PC-9 (cell line): ENCODE data around the gene ITIH4. TPM values are rescaled to one million over a fixed set of nuclear protein-coding genes. Genes with fewer than 3 reads are reported as not detected.
A peak's percentile ranks its signal among the peaks of the same experiment; 100 is the strongest.

Experiments
- BruUV-seq: library from RNA; stranded (reverse); fragments of 400-500 nt; replicated peaks from 2 replicates; lab custom pipeline; 2021; lab: Mats Ljungman, UMichigan
- CTCF ChIA-PET: fragments of 300-600 bp; sonication (Branson Sonifier 250); formaldehyde crosslinking; loops from one replicate; lab custom pipeline; 2022; ENCODE audit warnings: antibody characterized with exemption; lab: Charles Lee
- POLR2A ChIA-PET: fragments of 300-600 bp; sonication (Branson Sonifier 250); formaldehyde crosslinking; loops from one replicate; lab custom pipeline; 2022; ENCODE audit warnings: antibody characterized with exemption; ENCODE audit not compliant: unreplicated experiment; lab: Charles Lee
- DNase-seq, 2 experiments: peaks; one replicate each; pipeline versions ENCODE4 v3.0.0 to v3.0.0-alpha.2; 2015 to 2022; ENCODE audit warnings: mixed read lengths in 1 of 2
- H2AFZ ChIP-seq: fragments of 200-600 bp; sonication (generic); 2 replicates; pipeline ENCODE4 v1.8.1; 2017; ENCODE audit warnings: antibody characterized with exemption
- H3F3A ChIP-seq: fragments of 200-600 bp; sonication (generic); 2 replicates; pipeline ENCODE4 v1.8.1; 2017; ENCODE audit warnings: antibody characterized with exemption, mild to moderate bottlenecking, low read depth; ENCODE audit not compliant: insufficient read depth
- H3K27ac ChIP-seq: fragments of 200-600 bp; sonication (generic); 2 replicates; pipeline ENCODE4 v1.6.1; 2016; ENCODE audit warnings: mixed run types
- H3K27me3 ChIP-seq: fragments of 200-600 bp; sonication (generic); 2 replicates; pipeline ENCODE4 v1.6.1; 2016; ENCODE audit warnings: low read depth, mixed run types; ENCODE audit not compliant: insufficient read depth
- H3K36me3 ChIP-seq: fragments of 200-600 bp; sonication (generic); 2 replicates; pipeline ENCODE4 v1.6.1; 2016; ENCODE audit warnings: low read depth, mixed run types
- H3K4me1 ChIP-seq: fragments of 200-600 bp; sonication (generic); replicated peaks from 2 replicates; pipeline ENCODE4 v1.6.1; 2016; ENCODE audit warnings: mixed run types; ENCODE audit not compliant: insufficient read depth
- H3K4me2 ChIP-seq: fragments of 200-600 bp; sonication (generic); 2 replicates; pipeline ENCODE4 v1.6.1; 2017; ENCODE audit warnings: mixed run types
- H3K4me3 ChIP-seq: fragments of 200-600 bp; sonication (generic); 2 replicates; pipeline ENCODE4 v1.6.1; 2016; ENCODE audit warnings: mixed run types
- H3K79me2 ChIP-seq: fragments of 200-600 bp; sonication (generic); 2 replicates; pipeline ENCODE4 v1.6.1; 2017; ENCODE audit warnings: low read depth, mixed run types
- H3K9me2 ChIP-seq: fragments of 200-600 bp; sonication (generic); 2 replicates; pipeline ENCODE4 v1.8.1; 2017; ENCODE audit warnings: mild to moderate bottlenecking; ENCODE audit not compliant: insufficient read depth
- H3K9me3 ChIP-seq: fragments of 200-600 bp; sonication (generic); 2 replicates; pipeline ENCODE4 v1.8.1; 2016; ENCODE audit warnings: low read depth; ENCODE audit not compliant: insufficient read depth
- H4K20me1 ChIP-seq: fragments of 200-600 bp; sonication (generic); 2 replicates; pipeline ENCODE4 v1.8.1; 2017; ENCODE audit not compliant: insufficient read depth
- EZH2 ChIP-seq: fragments of 200-600 bp; sonication (generic); IDR thresholded peaks from 2 replicates; pipeline ENCODE4 v1.8.0; 2017; ENCODE audit warnings: antibody characterized with exemption, low read depth
- intact Hi-C: fragments of 100-400 bp; cut with micrococcal nuclease; formaldehyde crosslinking; loops from one replicate; pipeline ENCODE4 v1.10.0; 2022; ENCODE audit not compliant: unreplicated experiment
- total RNA-seq: library from RNA; stranded (reverse); gene quantifications from 2 replicates; pipeline ENCODE4 v1.2.3, GENCODE V29; 2021
- TF ChIP-seq, protein P1 (sequence below): fragments of 200-600 bp; sonication (generic); conservative IDR thresholded peaks from 2 replicates; pipeline ENCODE4 v1.6.1; 2017; ENCODE audit warnings: mixed run types, antibody characterized with exemption, mild to moderate bottlenecking, moderate library complexity

The ITIH4 gene
- total RNA-seq, 1 experiment from 2014 or later = 2.5 TPM

DNA sequence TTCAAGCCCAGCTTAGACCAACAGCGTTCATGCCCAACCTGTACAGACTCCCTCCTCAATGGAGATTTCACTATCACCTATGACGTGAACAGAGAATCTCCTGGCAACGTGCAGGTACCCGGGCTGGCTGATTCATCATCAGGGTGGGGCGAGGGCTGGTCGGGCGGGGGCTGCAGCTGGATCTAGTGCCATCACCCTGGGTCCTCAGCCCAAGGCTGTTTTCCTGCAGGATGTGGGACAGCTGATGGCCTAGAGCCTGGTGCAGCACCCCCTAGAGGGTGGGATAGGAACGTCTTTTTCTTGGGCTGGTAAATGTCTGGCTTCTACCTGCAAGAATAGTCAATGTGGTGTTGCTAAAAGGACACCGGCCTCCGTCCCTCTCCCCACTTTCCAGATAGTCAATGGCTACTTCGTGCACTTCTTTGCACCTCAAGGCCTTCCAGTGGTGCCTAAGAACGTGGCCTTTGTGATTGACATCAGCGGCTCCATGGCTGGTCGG is 31.4 kb downstream of the ITIH4 start:
- Histone ChIP-seq H3K9me2 (no peaks in the 10 kb centered on the region), H3K27me3 (no peaks in the 10 kb centered on the region), H4K20me1 (no peaks in the 10 kb centered on the region), H3F3A (no peaks in the 10 kb centered on the region), H3K79me2 (no peaks in the 10 kb centered on the region), H2AFZ (no peak overlapping the region), H3K9me3 (no peaks in the 10 kb centered on the region), H3K36me3 (no peaks in the 10 kb centered on the region), H3K4me2 (no peak overlapping the region), H3K4me1 (no peaks in the 10 kb centered on the region), H3K4me3 (no peak overlapping the region), H3K27ac (no peak overlapping the region)
- TF ChIP-seq, protein P1, sequence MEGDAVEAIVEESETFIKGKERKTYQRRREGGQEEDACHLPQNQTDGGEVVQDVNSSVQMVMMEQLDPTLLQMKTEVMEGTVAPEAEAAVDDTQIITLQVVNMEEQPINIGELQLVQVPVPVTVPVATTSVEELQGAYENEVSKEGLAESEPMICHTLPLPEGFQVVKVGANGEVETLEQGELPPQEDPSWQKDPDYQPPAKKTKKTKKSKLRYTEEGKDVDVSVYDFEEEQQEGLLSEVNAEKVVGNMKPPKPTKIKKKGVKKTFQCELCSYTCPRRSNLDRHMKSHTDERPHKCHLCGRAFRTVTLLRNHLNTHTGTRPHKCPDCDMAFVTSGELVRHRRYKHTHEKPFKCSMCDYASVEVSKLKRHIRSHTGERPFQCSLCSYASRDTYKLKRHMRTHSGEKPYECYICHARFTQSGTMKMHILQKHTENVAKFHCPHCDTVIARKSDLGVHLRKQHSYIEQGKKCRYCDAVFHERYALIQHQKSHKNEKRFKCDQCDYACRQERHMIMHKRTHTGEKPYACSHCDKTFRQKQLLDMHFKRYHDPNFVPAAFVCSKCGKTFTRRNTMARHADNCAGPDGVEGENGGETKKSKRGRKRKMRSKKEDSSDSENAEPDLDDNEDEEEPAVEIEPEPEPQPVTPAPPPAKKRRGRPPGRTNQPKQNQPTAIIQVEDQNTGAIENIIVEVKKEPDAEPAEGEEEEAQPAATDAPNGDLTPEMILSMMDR = peak; percentile 72
- TF ChIP-seq EZH2 = no peak
- intact Hi-C loops = no loop called here
- POLR2A ChIA-PET = interaction anchor here (0.6 kb wide), 1 partner anchor 8 kb away, joined by 3 read pairs; no protein-coding TSS in a partner anchor
- BruUV-seq = no TSS peak
- CTCF ChIA-PET = interaction anchor here (0.7 kb wide), 1 partner anchor 98 kb away, joined by 3 read pairs; the partner anchor contains the start of gene STIMATE
- peak in 1 of 2 experiments; percentile 55 for DNase-seq

DNA sequence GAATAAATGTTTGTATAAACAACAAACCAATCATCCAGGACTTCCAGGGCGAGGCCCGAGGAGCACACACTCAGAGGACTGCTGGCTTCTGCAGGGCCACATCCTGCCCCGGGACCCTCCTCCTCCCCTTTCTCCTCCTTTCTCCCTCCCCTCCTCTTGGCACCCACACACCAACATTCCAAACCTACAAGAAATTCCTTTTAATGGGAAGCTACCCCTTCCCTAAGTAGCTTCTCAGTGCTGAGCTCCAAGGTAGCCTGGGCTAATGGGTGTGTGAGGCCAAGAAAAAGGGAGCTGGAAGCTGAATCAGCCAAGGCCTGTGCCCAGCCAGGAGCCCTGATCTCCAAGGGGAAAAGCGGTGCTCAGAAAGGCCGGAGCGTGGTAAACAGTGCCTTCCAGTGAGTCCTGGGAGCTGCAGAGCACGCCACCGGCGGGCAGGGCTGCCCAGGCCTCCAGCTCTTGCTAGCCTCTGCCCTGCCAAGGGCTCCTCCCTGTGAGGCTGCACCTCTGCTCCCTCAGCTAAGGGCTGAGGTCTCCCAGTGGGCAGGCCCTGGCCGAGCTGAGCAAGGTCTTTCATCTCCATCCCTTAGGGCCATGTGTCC is 32.0 kb downstream of the ITIH4 start:
- ChIA-PET POLR2A (no interaction called here), CTCF (interaction anchor here (0.7 kb wide), 1 partner anchor 98 kb away, joined by 3 read pairs; the partner anchor contains the start of gene STIMATE)
- Histone ChIP-seq H3K9me3 (no peaks in the 10 kb centered on the region), H3F3A (no peaks in the 10 kb centered on the region), H3K4me3 (no peak overlapping the region), H3K9me2 (no peaks in the 10 kb centered on the region), H3K4me2 (no peak overlapping the region), H3K27ac (no peak overlapping the region), H3K36me3 (no peaks in the 10 kb centered on the region), H3K27me3 (no peaks in the 10 kb centered on the region), H3K4me1 (no peaks in the 10 kb centered on the region), H4K20me1 (no peaks in the 10 kb centered on the region), H2AFZ (no peak overlapping the region), H3K79me2 (no peaks in the 10 kb centered on the region)
- TF ChIP-seq, protein P1 = no peak
- TF ChIP-seq EZH2 = no peak
- no peak for DNase-seq
- no TSS peak for BruUV-seq
- intact Hi-C loops = no loop called here

DNA sequence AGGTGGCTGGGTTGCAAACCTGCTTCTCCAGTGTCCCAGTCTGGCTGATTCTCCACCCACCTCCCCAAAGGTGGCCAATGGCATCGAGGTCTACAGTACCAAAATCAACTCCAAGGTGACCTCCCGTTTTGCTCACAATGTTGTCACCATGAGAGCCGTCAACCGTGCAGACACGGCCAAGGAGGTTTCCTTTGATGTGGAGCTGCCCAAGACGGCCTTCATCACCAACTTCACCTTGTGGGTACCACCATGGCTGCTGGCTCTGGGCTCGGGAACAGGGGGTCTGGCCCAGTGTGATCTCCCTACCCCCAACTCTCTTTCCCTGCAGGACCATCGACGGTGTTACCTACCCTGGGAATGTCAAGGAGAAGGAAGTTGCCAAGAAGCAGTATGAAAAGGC is 34.1 kb downstream of the ITIH4 start:
- intact Hi-C loops = no loop called here
- no peaks in the 10 kb centered on the region for H4K20me1 ChIP-seq
- H3K4me3 ChIP-seq = no peak overlapping the region
- H3F3A ChIP-seq = no peaks in the 10 kb centered on the region
- no peaks in the 10 kb centered on the region for H3K9me2 ChIP-seq
- H3K27ac ChIP-seq = no peak overlapping the region
- CTCF ChIA-PET = no interaction called here
- H2AFZ ChIP-seq = no peak overlapping the region
- H3K9me3 ChIP-seq = no peaks in the 10 kb centered on the region
- no peak for DNase-seq
- H3K4me1 ChIP-seq = no peaks in the 10 kb centered on the region
- BruUV-seq = no TSS peak
- no peak for TF ChIP-seq EZH2
- TF ChIP-seq, protein P1 = no peak
- H3K4me2 ChIP-seq = no peak overlapping the region
- H3K36me3 ChIP-seq = no peaks in the 10 kb centered on the region
- POLR2A ChIA-PET = no interaction called here
- H3K79me2 ChIP-seq = no peaks in the 10 kb centered on the region
- H3K27me3 ChIP-seq = peaks cover 6% of the 10 kb centered on the region; the same call in 1 of the 2 replicates
